HepG2 (cell line): Measurements from ENCODE around the gene TSPAN3. TPM values are rescaled to one million over a fixed set of nuclear protein-coding genes. Genes with fewer than 3 reads are reported as not detected.

Source experiments
- ATAC-seq: fragments of 200-7000 bp; cut with Tn5 transposase; 3 replicates; pipeline ENCODE4 v1.9.1; 2020; ENCODE audit warnings: mild to moderate bottlenecking, moderate library complexity
- BruUV-seq: library from RNA; stranded (reverse); fragments of 400-500 nt; replicated peaks from 2 replicates; lab custom pipeline; 2021; lab: Mats Ljungman, UMichigan
- CTCF ChIA-PET: fragments of 300-600 bp; formaldehyde crosslinking; extraction: SDS; loops from one replicate; lab custom pipeline; 2021; ENCODE audit warnings: low total read pairs, inconsistent platforms, low intra/inter-chr PET ratio; lab: Yijun Ruan, JAX
- POLR2A ChIA-PET: fragments of 350-600 bp; sonication (Branson Sonifier 250); formaldehyde crosslinking; loops from one replicate; lab custom pipeline; 2020; ENCODE audit warnings: antibody characterized with exemption, inconsistent platforms; lab: Yijun Ruan, JAX
- DNase-seq: peaks from one replicate; pipeline ENCODE4 v3.0.0-alpha.2; 2015; ENCODE audit warnings: low spot score
- FAIRE-seq: peaks from 3 replicates; lab custom pipeline; 2011; peaks lifted over from hg19 to GRCh38; lab: Jason Lieb, UNC
- H2AFZ ChIP-seq: one replicate; pipeline ENCODE4 v1.6.1; 2011; ENCODE audit warnings: low read length, inconsistent platforms
- H3K27ac ChIP-seq: fragments of 300-600 bp; 3 replicates; pipeline ENCODE4 v1.8.0; 2011; ENCODE audit warnings: mixed run types, mild to moderate bottlenecking, mixed read lengths, low read length, inconsistent platforms; ENCODE audit not compliant: insufficient read depth; ENCODE audit errors: extremely low read length
- H3K27me3 ChIP-seq, 2 experiments: fragments of 200-600 bp in 1 of 2; 2 replicates in 1 of 2; 3 replicates in 1 of 2; pipeline versions ENCODE4 v1.6.0 to v1.8.0; 2011; ENCODE audit warnings: low read length in 2 of 2, mild to moderate bottlenecking in 2 of 2, moderate library complexity in 2 of 2, inconsistent platforms in 1 of 2; ENCODE audit not compliant: insufficient read depth in 2 of 2, control insufficient read depth in 1 of 2
- H3K36me3 ChIP-seq, 2 experiments: fragments of 200-600 bp in 1 of 2; replicated peaks in 1 of 2; 2 replicates in 1 of 2; 3 replicates in 1 of 2; pipeline versions ENCODE4 v1.5.1 to v1.8.0; 2011; ENCODE audit warnings: low read length in 2 of 2, inconsistent platforms in 1 of 2; ENCODE audit not compliant: insufficient read depth in 2 of 2, control insufficient read depth in 1 of 2
- H3K4me1 ChIP-seq: 2 replicates; pipeline ENCODE4 v1.5.1; 2012; ENCODE audit warnings: low read length, inconsistent platforms; ENCODE audit not compliant: insufficient read depth
- H3K4me2 ChIP-seq: 2 replicates; pipeline ENCODE4 v1.6.0; 2011; ENCODE audit warnings: low read depth, low read length, inconsistent platforms
- H3K4me3 ChIP-seq, 3 experiments: fragments of 200-600 bp in 1 of 3; sonication (generic), shearing (Covaris generic) in 1 of 3; replicated peaks in 1 of 3; 2 replicates each; pipeline ENCODE4 v1.5.1; 2011 to 2016; ENCODE audit warnings: low read length in 3 of 3, inconsistent platforms in 2 of 3, low read depth in 2 of 3, mild to moderate bottlenecking in 2 of 3, control low read depth in 1 of 3, mixed read lengths in 1 of 3; ENCODE audit not compliant: insufficient read depth in 1 of 3
- H3K79me2 ChIP-seq: one replicate; pipeline ENCODE4 v1.6.1; 2011; ENCODE audit warnings: low read length, inconsistent platforms; ENCODE audit not compliant: insufficient read depth
- H3K9ac ChIP-seq: 2 replicates; pipeline ENCODE4 v1.6.0; 2011; ENCODE audit warnings: mild to moderate bottlenecking, low read depth, low read length, inconsistent platforms; ENCODE audit not compliant: insufficient read depth
- H3K9me3 ChIP-seq: 2 replicates; pipeline ENCODE4 v1.5.1; 2012; ENCODE audit warnings: mild to moderate bottlenecking, low read length
- H4K20me1 ChIP-seq: 2 replicates; pipeline ENCODE4 v1.6.0; 2011; ENCODE audit warnings: inconsistent platforms, mild to moderate bottlenecking, low read length, moderate library complexity; ENCODE audit not compliant: insufficient read depth
- DMTF1 ChIP-seq: sonication (generic); formaldehyde crosslinking; IDR thresholded peaks from 2 replicates; pipeline ENCODE4 v1.4.0; 2020; ENCODE audit warnings: mild to moderate bottlenecking, missing genetic modification reagents
- DPF2 ChIP-seq: sonication (generic); formaldehyde crosslinking; IDR thresholded peaks from 2 replicates; pipeline ENCODE4 v1.4.0; 2020; ENCODE audit warnings: mild to moderate bottlenecking, low read depth, missing genetic modification reagents, borderline replicate concordance
- MED13 ChIP-seq: sonication (generic); formaldehyde crosslinking; IDR thresholded peaks from 2 replicates; pipeline ENCODE4 v1.5.0; 2020; ENCODE audit warnings: missing genetic modification reagents
- MZF1 ChIP-seq: sonication (generic); formaldehyde crosslinking; IDR thresholded peaks from 2 replicates; pipeline ENCODE4 v1.8.1; 2023; ENCODE audit warnings: mild to moderate bottlenecking, missing genetic modification reagents, borderline replicate concordance
- PHF21A ChIP-seq: sonication (generic); formaldehyde crosslinking; IDR thresholded peaks from 2 replicates; pipeline ENCODE4 v1.5.0; 2020; ENCODE audit warnings: mild to moderate bottlenecking, missing genetic modification reagents
- POLR2A ChIP-seq, 2 experiments: IDR thresholded peaks; 2 replicates each; pipeline ENCODE4 v1.6.1; 2011; ENCODE audit warnings: low read depth in 2 of 2, low read length in 2 of 2, mild to moderate bottlenecking in 1 of 2, moderate library complexity in 1 of 2; ENCODE audit not compliant: insufficient read depth in 1 of 2
- RFXAP ChIP-seq: sonication (generic); formaldehyde crosslinking; IDR thresholded peaks from 2 replicates; pipeline ENCODE4 v1.4.0; 2020; ENCODE audit warnings: missing genetic modification reagents, borderline replicate concordance
- SNAI1 ChIP-seq: sonication (generic); formaldehyde crosslinking; IDR thresholded peaks from 2 replicates; pipeline ENCODE4 v1.5.0; 2020; ENCODE audit warnings: mild to moderate bottlenecking, missing genetic modification reagents, borderline replicate concordance
- SNAPC5 ChIP-seq: sonication (generic); formaldehyde crosslinking; IDR thresholded peaks from 2 replicates; pipeline ENCODE4 v1.8.1; 2023; ENCODE audit warnings: mild to moderate bottlenecking, missing genetic modification reagents, borderline replicate concordance
- TRIM22 ChIP-seq: fragments of 450-650 bp; IDR thresholded peaks from 2 replicates; pipeline ENCODE4 v1.6.1; 2017
- WIZ ChIP-seq: sonication (generic); formaldehyde crosslinking; IDR thresholded peaks from 2 replicates; pipeline ENCODE4 v1.5.1; 2020; ENCODE audit warnings: mild to moderate bottlenecking, missing genetic modification reagents
- ZNF652 ChIP-seq: IDR thresholded peaks from 2 replicates; pipeline ENCODE4 v1.6.1; 2016; ENCODE audit warnings: low read depth, borderline replicate concordance
- ZNF768 ChIP-seq: sonication (generic); formaldehyde crosslinking; IDR thresholded peaks from 2 replicates; pipeline ENCODE4 v1.4.0; 2020; ENCODE audit warnings: missing genetic modification reagents
- WGBS: methylation state at CpG from one replicate; pipeline ENCODE4 v1.1.6; 2017; ENCODE audit warnings: low lambda C conversion rate; 5-methylcytosine and 5-hydroxymethylcytosine counted together
- in situ Hi-C: cut with HindIII; loops from 2 replicates; pipeline ENCODE4 v1.10.0; 2017; ENCODE audit warnings: low pct_unique_long_range_greater_than_20kb; ENCODE audit not compliant: extremely low pct_ligation_motif_present
- intact Hi-C: fragments of 100-400 bp; cut with micrococcal nuclease; formaldehyde crosslinking; loops from one replicate; pipeline ENCODE4 v1.10.0; 2022; ENCODE audit not compliant: unreplicated experiment
- polyA plus RNA-seq, 8 experiments: library from polyadenylated mRNA; depleted of rRNA in 3 of 8; stranded (reverse) in 7 of 8; unstranded in 1 of 8; fragments of >200 nt; fragmentation: Illumina TruSeq in 4 of 8; extraction: Trizol in 4 of 8; gene quantifications; 2 replicates each; pipeline versions ENCODE4 v1.2.1 to v1.2.3, GENCODE V29; 2011 to 2016; ENCODE audit warnings: low read depth in 4 of 8, missing spikeins in 1 of 8, mixed read lengths in 1 of 8; ENCODE audit not compliant: insufficient read depth in 1 of 8
- total RNA-seq, 5 experiments: library from RNA; depleted of rRNA; stranded (reverse); fragments of >200 nt; fragmentation: Illumina TruSeq; extraction: Trizol; gene quantifications; 2 replicates each; pipeline ENCODE4 v1.2.3, GENCODE V29; 2016; ENCODE audit warnings: low read depth in 1 of 5
- TF ChIP-seq, protein P1 (sequence below): sonication (generic); formaldehyde crosslinking; IDR thresholded peaks from 2 replicates; pipeline ENCODE4 v1.4.0; 2020; ENCODE audit warnings: low read depth, mild to moderate bottlenecking, missing genetic modification reagents

Gene TSPAN3
- total and polyA plus RNA-seq, 2 of the 13 experiments (the other 11 are each of a cell fraction or from before 2014, with no cell fraction given) = 167 to 170 TPM

DNA sequence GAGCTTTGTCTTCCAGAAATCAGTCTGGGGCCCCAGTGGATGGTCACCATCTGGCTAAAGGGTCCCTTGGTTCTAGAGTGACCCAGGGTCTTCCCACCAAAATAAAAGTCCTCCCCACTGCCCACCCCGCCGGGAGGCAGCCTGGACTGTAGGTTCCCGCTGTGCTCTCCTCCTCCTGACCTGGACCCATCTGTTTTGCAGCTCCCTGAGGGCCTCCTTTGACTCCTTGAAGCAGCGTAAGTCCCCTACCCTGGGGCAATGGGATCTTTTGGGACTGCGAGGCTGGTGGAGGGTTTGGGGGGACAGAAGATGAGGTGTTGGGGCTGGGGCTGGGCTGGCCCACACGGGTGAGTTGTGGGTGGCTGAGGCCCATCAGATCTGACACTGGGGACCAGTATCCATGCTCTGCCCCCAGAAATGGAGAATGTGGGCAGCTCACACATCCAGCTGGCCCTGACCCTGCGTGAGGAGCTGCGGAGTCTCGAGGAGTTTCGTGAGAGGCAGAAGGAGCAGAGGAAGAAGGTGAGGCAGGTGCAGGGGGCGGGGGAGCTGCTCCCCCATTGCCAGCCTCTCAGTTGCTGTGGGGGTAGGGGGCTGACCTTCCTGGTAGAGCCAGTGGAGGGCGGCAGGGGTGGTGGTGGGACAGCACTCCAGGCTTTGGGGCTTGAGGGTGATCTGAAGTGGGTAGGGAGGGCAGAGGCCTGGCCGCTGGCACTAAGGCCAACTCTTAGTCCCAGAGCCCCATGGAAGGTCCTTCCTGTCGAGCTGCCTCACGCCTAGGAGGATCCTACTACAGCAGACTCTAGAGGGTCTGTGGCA, 45.6 kb downstream of the TSPAN3 start:
- Histone ChIP-seq H3K4me1 (peaks cover 14% of the 10 kb centered on the region), H3K9ac (no peak overlapping the region), H3K36me3 (no peaks in the 10 kb centered on the region), H3K79me2 (no peaks in the 10 kb centered on the region), H3K27me3 (peaks cover 6 to 39% of the 10 kb centered on the region in 2 experiments; a peak in 4 of 5 replicates)
- intact Hi-C loops = no loop called here
- CTCF ChIA-PET = interaction anchor here (1.2 kb wide), 1 partner anchor 518 kb away, joined by 8 read pairs; no protein-coding TSS in a partner anchor
- no peak for TF ChIP-seq PHF21A
- no peak for TF ChIP-seq MZF1
- no peak for TF ChIP-seq DPF2
- TF ChIP-seq, protein P1, sequence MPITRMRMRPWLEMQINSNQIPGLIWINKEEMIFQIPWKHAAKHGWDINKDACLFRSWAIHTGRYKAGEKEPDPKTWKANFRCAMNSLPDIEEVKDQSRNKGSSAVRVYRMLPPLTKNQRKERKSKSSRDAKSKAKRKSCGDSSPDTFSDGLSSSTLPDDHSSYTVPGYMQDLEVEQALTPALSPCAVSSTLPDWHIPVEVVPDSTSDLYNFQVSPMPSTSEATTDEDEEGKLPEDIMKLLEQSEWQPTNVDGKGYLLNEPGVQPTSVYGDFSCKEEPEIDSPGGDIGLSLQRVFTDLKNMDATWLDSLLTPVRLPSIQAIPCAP (CRISPR knock-in tag) = no peak
- no peak for TF ChIP-seq ZNF652 (CRISPR knock-in tag)
- TF ChIP-seq DMTF1 (CRISPR knock-in tag) = no peak
- TF ChIP-seq WIZ (CRISPR knock-in tag) = no peak
- no peak for TF ChIP-seq POLR2A (IDR thresholded peaks at IDR 0.05; ENCODE audit: insufficient read depth in 1 of 2, low read depth in 2 of 2, low read length in 2 of 2)
- no peak for TF ChIP-seq MED13
- TF ChIP-seq SNAPC5 (CRISPR knock-in tag) = no peak
- TF ChIP-seq SNAI1 (CRISPR knock-in tag) = no peak
- TF ChIP-seq RFXAP (CRISPR knock-in tag) = no peak
- no peak for TF ChIP-seq TRIM22
- TF ChIP-seq ZNF768 (CRISPR knock-in tag) = no peak
- TF ChIP-seq, all 625 proteins: peak for 0
- Histone ChIP-seq H4K20me1 (no peaks in the 10 kb centered on the region), H3K9me3 (no peaks in the 10 kb centered on the region), H3K4me2 (no peak overlapping the region), H3K27ac (no peak overlapping the region), H2AFZ (no peak overlapping the region), H3K4me3 (no peak overlapping the region)
- BruUV-seq = no TSS peak
- DNase-seq (no peak), ATAC-seq (no peak), FAIRE-seq (no peak)
- in situ Hi-C loops = no loop called here
- 48% methylated on average over 9 of the region's 15 CpGs for WGBS
- POLR2A ChIA-PET = no interaction called here
